GM23338 (cell line): ENCODE results near the gene RPS5. TPM values are rescaled to one million over a fixed set of nuclear protein-coding genes. Genes with fewer than 3 reads are reported as not detected.

Experiments
- ATAC-seq: fragments of 200-7000 bp; cut with Tn5 transposase; 3 replicates; pipeline ENCODE4 v1.9.1; 2020
- DNase-seq: peaks from one replicate; pipeline ENCODE4 v3.0.0-alpha.2; 2015; ENCODE audit warnings: low spot score
- H2AFZ ChIP-seq: fragments of 200-600 bp; sonication (generic); 2 replicates; pipeline ENCODE4 v1.8.0; 2016; ENCODE audit warnings: antibody characterized with exemption, mild to moderate bottlenecking, moderate library complexity
- H3F3A ChIP-seq: fragments of 200-600 bp; sonication (generic); replicated peaks from 2 replicates; pipeline ENCODE4 v1.8.0; 2017; ENCODE audit warnings: antibody characterized with exemption, mixed run types, low read depth
- H3K27ac ChIP-seq: fragments of 200-600 bp; sonication (generic); 2 replicates; pipeline ENCODE4 v1.6.1; 2016; ENCODE audit warnings: low read depth
- H3K27me3 ChIP-seq: fragments of 200-600 bp; sonication (generic); 2 replicates; pipeline ENCODE4 v1.8.0; 2016; ENCODE audit warnings: mild to moderate bottlenecking, mixed run types, moderate library complexity; ENCODE audit not compliant: insufficient read depth
- H3K36me3 ChIP-seq: fragments of 200-600 bp; sonication (generic); 2 replicates; pipeline ENCODE4 v1.8.0; 2016; ENCODE audit warnings: mild to moderate bottlenecking; ENCODE audit not compliant: insufficient read depth
- H3K4me1 ChIP-seq: fragments of 200-600 bp; sonication (generic); 2 replicates; pipeline ENCODE4 v1.8.0; 2016; ENCODE audit warnings: mild to moderate bottlenecking, moderate library complexity; ENCODE audit not compliant: insufficient read depth
- H3K4me2 ChIP-seq: fragments of 200-600 bp; sonication (generic); 2 replicates; pipeline ENCODE4 v1.7.1; 2017; ENCODE audit warnings: mixed run types
- H3K4me3 ChIP-seq: fragments of 200-600 bp; sonication (generic); 2 replicates; pipeline ENCODE4 v1.6.1; 2016; ENCODE audit warnings: mixed run types
- H3K79me2 ChIP-seq: fragments of 200-600 bp; sonication (generic); replicated peaks from 2 replicates; pipeline ENCODE4 v1.8.0; 2017; ENCODE audit warnings: mild to moderate bottlenecking; ENCODE audit not compliant: insufficient read depth
- H3K9me2 ChIP-seq: fragments of 200-600 bp; sonication (generic); 2 replicates; pipeline ENCODE4 v1.8.0; 2017; ENCODE audit not compliant: insufficient read depth
- H4K20me1 ChIP-seq: fragments of 200-600 bp; sonication (generic); replicated peaks from 2 replicates; pipeline ENCODE4 v1.8.0; 2017; ENCODE audit warnings: mild to moderate bottlenecking; ENCODE audit not compliant: insufficient read depth
- H3K27ac Mint-ChIP-seq: 2 replicates; pipeline ENCODE4 v1.8.0; 2020; ENCODE audit warnings: inconsistent platforms, mild to moderate bottlenecking, moderate library complexity, mixed read lengths
- H3K27me3 Mint-ChIP-seq: 3 replicates; pipeline ENCODE4 v1.8.0; 2022; ENCODE audit warnings: low read depth, mild to moderate bottlenecking, moderate library complexity, mixed read lengths, inconsistent platforms; ENCODE audit not compliant: insufficient read depth, poor library complexity
- H3K36me3 Mint-ChIP-seq: 3 replicates; pipeline ENCODE4 v1.8.0; 2021; ENCODE audit warnings: low read depth, mild to moderate bottlenecking, inconsistent platforms, moderate library complexity, mixed read lengths
- H3K4me1 Mint-ChIP-seq: 3 replicates; pipeline ENCODE4 v1.8.0; 2020; ENCODE audit warnings: mild to moderate bottlenecking, inconsistent platforms, mixed read lengths
- H3K4me3 Mint-ChIP-seq: 3 replicates; pipeline ENCODE4 v1.8.0; 2021; ENCODE audit warnings: moderate library complexity, mild to moderate bottlenecking, inconsistent platforms, mixed read lengths
- H3K9me3 Mint-ChIP-seq: 3 replicates; pipeline ENCODE4 v1.8.0; 2020; ENCODE audit warnings: moderate library complexity, mild to moderate bottlenecking, inconsistent platforms, mixed read lengths
- EZH2 ChIP-seq: fragments of 200-600 bp; sonication (generic); IDR thresholded peaks from one replicate; pipeline ENCODE4 v1.8.0; 2017; ENCODE audit warnings: antibody characterized with exemption, mild to moderate bottlenecking, low read depth; ENCODE audit not compliant: unreplicated experiment
- EZH2phosphoT487 ChIP-seq: fragments of 200-600 bp; sonication (generic); IDR thresholded peaks from one replicate; pipeline ENCODE4 v1.8.1; 2018; ENCODE audit warnings: antibody characterized with exemption; ENCODE audit not compliant: unreplicated experiment
- POLR2AphosphoS5 ChIP-seq: IDR thresholded peaks from 2 replicates; pipeline ENCODE4 v1.6.1; 2016; ENCODE audit warnings: antibody characterized with exemption, low read depth
- polyA plus RNA-seq: library from polyadenylated mRNA; unstranded; fragments of >200 nt; fragmentation: Nextera tagmentation; extraction: Ambion mirVana; gene quantifications from 2 replicates; pipeline ENCODE4 v1.2.1, GENCODE V29; 2016
- total RNA-seq: library from RNA; depleted of rRNA; stranded (reverse); fragments of >200 nt; shearing (Covaris generic); gene quantifications from 2 replicates; pipeline ENCODE4 v1.2.3, GENCODE V29; 2014
- TF ChIP-seq, protein P1 (sequence below): IDR thresholded peaks from one replicate; pipeline ENCODE4 v1.6.1; 2018; ENCODE audit warnings: antibody characterized with exemption; ENCODE audit not compliant: unreplicated experiment
- TF ChIP-seq, protein P2 (sequence below), 2 experiments: fragments of 200-600 bp in 1 of 2; sonication (generic) in 1 of 2; conservative IDR thresholded peaks; 2 replicates each; pipeline versions ENCODE4 v1.5.1 to v1.6.1; 2016 to 2017; ENCODE audit warnings: antibody characterized with exemption in 2 of 2, low read depth in 2 of 2, mild to moderate bottlenecking in 2 of 2, moderate library complexity in 1 of 2
- TF ChIP-seq, protein P3 (sequence below): IDR thresholded peaks from 2 replicates; pipeline ENCODE4 v1.6.1; 2016; ENCODE audit warnings: antibody characterized with exemption

RPS5 gene
- total and polyA plus RNA-seq, 2 experiments from 2014 or later = 734 to 2,111 TPM

DNA sequence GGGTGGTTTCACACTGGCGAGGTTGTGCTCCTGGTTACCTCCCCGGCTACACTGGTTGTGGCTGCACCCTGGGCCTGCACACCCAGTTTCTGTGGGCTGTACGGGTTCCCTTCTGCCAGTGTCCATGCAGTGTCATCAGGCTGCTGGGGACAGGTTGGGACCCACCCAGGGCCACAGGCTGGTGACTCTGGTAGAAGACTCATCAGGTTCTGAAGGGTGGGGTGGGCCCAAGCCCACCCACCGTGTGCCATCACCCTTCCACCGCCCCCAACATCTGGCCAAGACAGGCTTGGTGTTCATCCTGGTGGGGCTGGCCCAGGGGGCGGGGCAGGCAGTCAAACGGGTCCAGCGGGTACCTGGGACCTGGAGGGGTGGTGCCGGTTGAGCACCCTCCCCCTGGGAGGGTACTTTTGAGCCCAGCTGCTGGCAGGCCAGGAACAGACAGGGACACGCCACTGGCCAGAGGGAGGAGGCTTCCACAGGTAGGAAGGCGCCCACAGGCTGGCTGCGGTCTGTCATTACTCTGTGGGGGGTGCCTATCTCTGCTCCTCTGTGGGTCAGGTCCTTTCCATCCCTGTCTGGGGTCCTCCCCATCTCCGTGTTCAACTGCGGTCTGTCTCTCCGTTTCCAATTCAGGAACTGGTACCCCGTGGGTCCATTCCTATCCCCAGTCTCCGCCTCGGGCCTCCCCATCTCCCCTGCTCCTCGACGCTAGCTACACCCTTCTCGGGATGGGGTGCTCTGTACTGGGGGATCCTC, 8.3 kb downstream of the RPS5 start, which contains the start of gene RNF225:
Gene RNF225 (plus strand): TSS at position 437 of the 759 bp plus-strand sequence. CDS start 434 bp downstream, outside the sequence.
- H4K20me1 ChIP-seq = peaks cover 19% of the 10 kb centered on the region
- DNase-seq (peak; percentile 69), ATAC-seq (peak; percentile 63)
- Mint-ChIP-seq H3K36me3 (peaks cover 47% of the 10 kb centered on the region), H3K4me3 (peak within 1 kb of the TSS; percentile 67), H3K4me1 (peaks cover 11% of the 10 kb centered on the region), H3K27me3 (peaks cover 34% of the 10 kb centered on the region), H3K9me3 (no peaks in the 10 kb centered on the region), H3K27ac (peak within 1 kb of the TSS; percentile 23; the same call in 1 of the 2 replicates)
- TF ChIP-seq EZH2phosphoT487 (no peak), POLR2AphosphoS5 (peak; percentile 66), EZH2 (no peak)
- TF ChIP-seq, protein P1, sequence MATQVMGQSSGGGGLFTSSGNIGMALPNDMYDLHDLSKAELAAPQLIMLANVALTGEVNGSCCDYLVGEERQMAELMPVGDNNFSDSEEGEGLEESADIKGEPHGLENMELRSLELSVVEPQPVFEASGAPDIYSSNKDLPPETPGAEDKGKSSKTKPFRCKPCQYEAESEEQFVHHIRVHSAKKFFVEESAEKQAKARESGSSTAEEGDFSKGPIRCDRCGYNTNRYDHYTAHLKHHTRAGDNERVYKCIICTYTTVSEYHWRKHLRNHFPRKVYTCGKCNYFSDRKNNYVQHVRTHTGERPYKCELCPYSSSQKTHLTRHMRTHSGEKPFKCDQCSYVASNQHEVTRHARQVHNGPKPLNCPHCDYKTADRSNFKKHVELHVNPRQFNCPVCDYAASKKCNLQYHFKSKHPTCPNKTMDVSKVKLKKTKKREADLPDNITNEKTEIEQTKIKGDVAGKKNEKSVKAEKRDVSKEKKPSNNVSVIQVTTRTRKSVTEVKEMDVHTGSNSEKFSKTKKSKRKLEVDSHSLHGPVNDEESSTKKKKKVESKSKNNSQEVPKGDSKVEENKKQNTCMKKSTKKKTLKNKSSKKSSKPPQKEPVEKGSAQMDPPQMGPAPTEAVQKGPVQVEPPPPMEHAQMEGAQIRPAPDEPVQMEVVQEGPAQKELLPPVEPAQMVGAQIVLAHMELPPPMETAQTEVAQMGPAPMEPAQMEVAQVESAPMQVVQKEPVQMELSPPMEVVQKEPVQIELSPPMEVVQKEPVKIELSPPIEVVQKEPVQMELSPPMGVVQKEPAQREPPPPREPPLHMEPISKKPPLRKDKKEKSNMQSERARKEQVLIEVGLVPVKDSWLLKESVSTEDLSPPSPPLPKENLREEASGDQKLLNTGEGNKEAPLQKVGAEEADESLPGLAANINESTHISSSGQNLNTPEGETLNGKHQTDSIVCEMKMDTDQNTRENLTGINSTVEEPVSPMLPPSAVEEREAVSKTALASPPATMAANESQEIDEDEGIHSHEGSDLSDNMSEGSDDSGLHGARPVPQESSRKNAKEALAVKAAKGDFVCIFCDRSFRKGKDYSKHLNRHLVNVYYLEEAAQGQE = no peak
- H3K9me2 ChIP-seq = no peaks in the 10 kb centered on the region
- peak within 1 kb of the TSS; percentile 84 for H3K4me2 ChIP-seq
- peaks cover 26% of the 10 kb centered on the region for H3K36me3 ChIP-seq
- H3K4me1 ChIP-seq = peaks cover 5% of the 10 kb centered on the region; the same call in 1 of the 2 replicates
- peaks cover 18% of the 10 kb centered on the region for H3K27me3 ChIP-seq
- 0 out of 2 replicates have a peak within 1 kb of the TSS, but pooled peaks have one; percentile 45 for H3K27ac ChIP-seq
- H3K4me3 ChIP-seq = peak within 1 kb of the TSS; percentile 68
- no peak within 1 kb of the TSS for H2AFZ ChIP-seq
- peaks cover 58% of the 10 kb centered on the region for H3F3A ChIP-seq
- peaks cover 16% of the 10 kb centered on the region for H3K79me2 ChIP-seq

DNA sequence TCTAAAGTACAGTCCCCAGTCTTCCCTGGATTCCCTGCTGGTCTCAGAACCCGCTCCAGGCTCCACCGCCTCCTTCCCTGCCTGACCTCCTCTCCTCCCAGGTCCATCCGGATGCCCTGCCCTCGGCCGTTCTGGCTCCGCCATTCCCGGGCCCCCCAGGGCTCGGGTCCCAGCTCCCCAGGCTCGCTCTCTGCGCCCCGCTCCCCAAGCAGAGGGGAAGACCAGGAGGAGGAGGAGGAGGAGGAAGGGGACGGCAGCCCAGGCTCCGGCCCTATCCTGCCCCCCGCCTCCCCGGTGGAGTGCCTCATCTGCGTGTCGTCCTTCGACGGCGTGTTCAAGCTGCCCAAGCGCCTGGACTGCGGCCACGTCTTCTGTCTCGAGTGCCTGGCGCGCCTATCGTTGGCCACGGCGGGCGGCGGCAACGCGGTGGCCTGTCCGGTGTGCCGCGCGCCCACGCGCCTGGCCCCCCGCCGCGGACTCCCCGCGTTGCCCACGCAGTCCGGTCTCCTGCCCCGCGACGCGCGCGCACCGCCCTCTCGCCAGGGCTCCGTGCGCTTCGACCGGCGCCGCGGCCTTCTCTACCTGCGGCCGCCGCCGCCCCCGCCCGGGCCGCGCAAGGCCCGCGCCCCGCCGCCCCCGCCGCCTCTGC, 9.0 kb downstream of the RPS5 start:
- ATAC-seq (peak; percentile 62), DNase-seq (peak; percentile 71)
- H3K4me1 ChIP-seq = peaks cover 5% of the 10 kb centered on the region; the same call in 1 of the 2 replicates
- H3K36me3 ChIP-seq = peaks cover 19% of the 10 kb centered on the region
- Mint-ChIP-seq H3K9me3 (no peaks in the 10 kb centered on the region), H3K27ac (no peak overlapping the region), H3K4me1 (peaks cover 14% of the 10 kb centered on the region), H3K27me3 (peaks cover 37% of the 10 kb centered on the region), H3K4me3 (peak overlapping the region; percentile 67), H3K36me3 (peaks cover 40% of the 10 kb centered on the region)
- H3K79me2 ChIP-seq = peaks cover 9% of the 10 kb centered on the region
- no peaks in the 10 kb centered on the region for H3K9me2 ChIP-seq
- peaks cover 51% of the 10 kb centered on the region for H3F3A ChIP-seq
- peaks cover 13% of the 10 kb centered on the region for H4K20me1 ChIP-seq
- peaks cover 21% of the 10 kb centered on the region for H3K27me3 ChIP-seq
- peak overlapping the region; percentile 84 for H3K4me2 ChIP-seq
- no peak overlapping the region for H3K27ac ChIP-seq
- peak overlapping the region; percentile 68 for H3K4me3 ChIP-seq
- H2AFZ ChIP-seq = no peak overlapping the region
- TF ChIP-seq, protein P2, sequence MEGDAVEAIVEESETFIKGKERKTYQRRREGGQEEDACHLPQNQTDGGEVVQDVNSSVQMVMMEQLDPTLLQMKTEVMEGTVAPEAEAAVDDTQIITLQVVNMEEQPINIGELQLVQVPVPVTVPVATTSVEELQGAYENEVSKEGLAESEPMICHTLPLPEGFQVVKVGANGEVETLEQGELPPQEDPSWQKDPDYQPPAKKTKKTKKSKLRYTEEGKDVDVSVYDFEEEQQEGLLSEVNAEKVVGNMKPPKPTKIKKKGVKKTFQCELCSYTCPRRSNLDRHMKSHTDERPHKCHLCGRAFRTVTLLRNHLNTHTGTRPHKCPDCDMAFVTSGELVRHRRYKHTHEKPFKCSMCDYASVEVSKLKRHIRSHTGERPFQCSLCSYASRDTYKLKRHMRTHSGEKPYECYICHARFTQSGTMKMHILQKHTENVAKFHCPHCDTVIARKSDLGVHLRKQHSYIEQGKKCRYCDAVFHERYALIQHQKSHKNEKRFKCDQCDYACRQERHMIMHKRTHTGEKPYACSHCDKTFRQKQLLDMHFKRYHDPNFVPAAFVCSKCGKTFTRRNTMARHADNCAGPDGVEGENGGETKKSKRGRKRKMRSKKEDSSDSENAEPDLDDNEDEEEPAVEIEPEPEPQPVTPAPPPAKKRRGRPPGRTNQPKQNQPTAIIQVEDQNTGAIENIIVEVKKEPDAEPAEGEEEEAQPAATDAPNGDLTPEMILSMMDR (conservative IDR thresholded peaks at IDR 0.05; ENCODE audit: low read depth in 2 of 2) = no peak
- TF ChIP-seq, protein P3, sequence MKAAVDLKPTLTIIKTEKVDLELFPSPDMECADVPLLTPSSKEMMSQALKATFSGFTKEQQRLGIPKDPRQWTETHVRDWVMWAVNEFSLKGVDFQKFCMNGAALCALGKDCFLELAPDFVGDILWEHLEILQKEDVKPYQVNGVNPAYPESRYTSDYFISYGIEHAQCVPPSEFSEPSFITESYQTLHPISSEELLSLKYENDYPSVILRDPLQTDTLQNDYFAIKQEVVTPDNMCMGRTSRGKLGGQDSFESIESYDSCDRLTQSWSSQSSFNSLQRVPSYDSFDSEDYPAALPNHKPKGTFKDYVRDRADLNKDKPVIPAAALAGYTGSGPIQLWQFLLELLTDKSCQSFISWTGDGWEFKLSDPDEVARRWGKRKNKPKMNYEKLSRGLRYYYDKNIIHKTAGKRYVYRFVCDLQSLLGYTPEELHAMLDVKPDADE = no peak
- no peak for TF ChIP-seq EZH2phosphoT487
